GM10266 (cell line): ENCODE results near the gene OPRL1.

ENCODE experiments used
- DNase-seq: peaks from one replicate; pipeline ENCODE4 v3.0.0; 2012; ENCODE audit errors: extremely low spot score
- TF ChIP-seq, protein P1 (sequence below): IDR thresholded peaks from 2 replicates; pipeline ENCODE4 v1.5.1; 2012; ENCODE audit warnings: mild to moderate bottlenecking, low read depth; ENCODE audit not compliant: control insufficient read depth, insufficient read depth; ENCODE audit errors: missing control alignments

Gene OPRL1

GRCh38 chr20:64070244-64070993 is 9.5 kb upstream of the OPRL1 start:
- TF ChIP-seq, protein P1, sequence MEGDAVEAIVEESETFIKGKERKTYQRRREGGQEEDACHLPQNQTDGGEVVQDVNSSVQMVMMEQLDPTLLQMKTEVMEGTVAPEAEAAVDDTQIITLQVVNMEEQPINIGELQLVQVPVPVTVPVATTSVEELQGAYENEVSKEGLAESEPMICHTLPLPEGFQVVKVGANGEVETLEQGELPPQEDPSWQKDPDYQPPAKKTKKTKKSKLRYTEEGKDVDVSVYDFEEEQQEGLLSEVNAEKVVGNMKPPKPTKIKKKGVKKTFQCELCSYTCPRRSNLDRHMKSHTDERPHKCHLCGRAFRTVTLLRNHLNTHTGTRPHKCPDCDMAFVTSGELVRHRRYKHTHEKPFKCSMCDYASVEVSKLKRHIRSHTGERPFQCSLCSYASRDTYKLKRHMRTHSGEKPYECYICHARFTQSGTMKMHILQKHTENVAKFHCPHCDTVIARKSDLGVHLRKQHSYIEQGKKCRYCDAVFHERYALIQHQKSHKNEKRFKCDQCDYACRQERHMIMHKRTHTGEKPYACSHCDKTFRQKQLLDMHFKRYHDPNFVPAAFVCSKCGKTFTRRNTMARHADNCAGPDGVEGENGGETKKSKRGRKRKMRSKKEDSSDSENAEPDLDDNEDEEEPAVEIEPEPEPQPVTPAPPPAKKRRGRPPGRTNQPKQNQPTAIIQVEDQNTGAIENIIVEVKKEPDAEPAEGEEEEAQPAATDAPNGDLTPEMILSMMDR = no peak
- DNase-seq = no peak

DNA sequence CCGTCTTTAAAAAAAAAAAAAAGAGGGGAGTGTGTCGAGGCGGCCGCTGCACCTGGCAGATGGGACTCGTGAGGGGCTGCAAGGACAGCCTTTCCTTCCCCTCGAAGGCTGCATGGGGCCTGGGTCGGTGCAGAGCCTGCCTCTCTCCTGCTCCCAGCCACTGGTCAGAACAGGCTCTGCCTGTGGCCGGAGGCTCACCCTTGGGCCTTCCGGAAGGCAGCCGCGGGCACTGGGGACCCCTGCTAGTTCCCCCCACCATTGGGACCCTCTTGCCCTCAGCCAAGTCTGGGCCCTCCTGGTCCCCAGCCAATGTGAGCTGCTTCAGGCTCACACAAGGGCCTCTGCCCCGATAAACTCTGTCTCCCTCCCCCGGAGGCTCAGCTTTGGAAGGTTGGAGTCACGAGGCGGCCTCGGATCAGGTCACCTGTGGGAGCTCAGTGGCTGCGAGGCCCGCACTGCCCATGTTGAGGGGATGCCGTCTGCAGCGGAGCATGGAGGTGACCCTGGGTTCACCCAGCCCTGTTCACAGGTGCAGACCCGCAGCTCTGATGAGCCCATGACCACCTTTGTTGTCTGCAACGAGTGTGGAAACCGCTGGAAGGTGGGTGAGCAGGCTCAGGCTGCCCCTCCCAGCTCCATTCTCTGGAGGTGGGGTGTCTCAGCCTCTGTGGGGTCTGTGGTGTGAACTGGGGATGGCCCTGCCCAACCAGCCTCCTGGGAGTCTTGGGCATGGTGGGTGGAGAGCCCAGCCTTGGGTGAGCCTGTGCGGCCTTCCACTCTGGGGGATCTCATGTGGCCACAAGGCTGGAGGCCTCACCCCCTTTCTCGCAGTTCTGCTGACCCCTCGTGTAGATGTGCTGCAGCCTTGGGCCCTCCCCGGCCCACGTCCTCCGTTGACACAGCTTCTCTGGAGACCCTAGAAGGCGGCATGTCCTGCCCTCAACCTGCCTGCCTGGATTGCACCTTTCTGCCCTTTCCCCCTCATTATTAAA is 8.2 kb upstream of the OPRL1 start:
- TF ChIP-seq, protein P1 = no peak

DNA sequence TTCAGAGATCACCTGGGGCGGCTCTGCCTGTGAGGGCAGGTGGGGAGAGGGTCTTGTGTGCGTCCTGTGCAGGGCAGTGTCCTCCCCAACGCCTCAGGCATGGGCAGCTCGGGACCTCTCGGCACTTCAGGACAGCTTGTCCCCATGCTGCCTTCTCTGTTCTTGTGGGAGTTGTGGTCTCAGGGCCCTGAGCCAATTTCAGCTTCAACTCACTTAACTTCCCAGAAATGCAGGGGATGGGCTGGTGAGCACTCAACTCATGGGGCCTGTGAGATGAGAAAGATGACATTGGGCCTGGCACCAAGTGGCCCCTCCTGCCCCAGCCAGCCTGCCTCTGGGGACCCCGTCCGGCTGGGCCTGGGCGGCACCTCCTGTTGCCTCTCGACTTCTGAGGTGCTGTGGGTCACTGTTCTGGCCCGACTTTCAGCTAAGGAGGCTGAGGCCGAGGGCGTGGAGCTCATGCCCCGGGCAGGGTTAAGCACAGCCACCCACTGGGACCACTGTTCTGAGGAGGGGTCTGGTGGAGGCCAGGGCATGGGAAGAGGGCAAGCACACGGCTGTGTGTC is 7.3 kb upstream of the OPRL1 start:
- TF ChIP-seq, protein P1 = no peak
- no peak for DNase-seq

More for the DNA sequence above, 8.2 kb upstream of the OPRL1 start:
- no peak for DNase-seq

GRCh38 chr20:64073476-64074183 is 6.3 kb upstream of the OPRL1 start:
- no peak for DNase-seq
- TF ChIP-seq, protein P1 = no peak

GRCh38 chr20:64074184-64074789 is 5.6 kb upstream of the OPRL1 start:
- TF ChIP-seq, protein P1 = no peak
- no peak for DNase-seq

GRCh38 chr20:64074963-64075362 is 4.9 kb upstream of the OPRL1 start:
- no peak for DNase-seq
- TF ChIP-seq, protein P1 = no peak
